HFF-Myc (cell line): ENCODE data around the gene RIMKLA.
A peak's percentile ranks its signal among the peaks of the same experiment; 100 is the strongest.

Source experiments
- DNase-seq: peaks from one replicate; pipeline ENCODE4 v3.0.0-alpha.2; 2011; ENCODE audit warnings: low read depth; ENCODE audit errors: extremely low read depth
- H3K4me3 ChIP-seq: replicated peaks from 2 replicates; pipeline ENCODE4 v1.5.1; 2011; ENCODE audit warnings: low read depth, mild to moderate bottlenecking, control low read depth, low read length
- TF ChIP-seq, protein P1 (sequence below): IDR thresholded peaks from 2 replicates; pipeline ENCODE4 v1.5.1; 2012; ENCODE audit warnings: mild to moderate bottlenecking, low read depth, low read length, control low read depth; ENCODE audit errors: missing control alignments

RIMKLA gene

DNA sequence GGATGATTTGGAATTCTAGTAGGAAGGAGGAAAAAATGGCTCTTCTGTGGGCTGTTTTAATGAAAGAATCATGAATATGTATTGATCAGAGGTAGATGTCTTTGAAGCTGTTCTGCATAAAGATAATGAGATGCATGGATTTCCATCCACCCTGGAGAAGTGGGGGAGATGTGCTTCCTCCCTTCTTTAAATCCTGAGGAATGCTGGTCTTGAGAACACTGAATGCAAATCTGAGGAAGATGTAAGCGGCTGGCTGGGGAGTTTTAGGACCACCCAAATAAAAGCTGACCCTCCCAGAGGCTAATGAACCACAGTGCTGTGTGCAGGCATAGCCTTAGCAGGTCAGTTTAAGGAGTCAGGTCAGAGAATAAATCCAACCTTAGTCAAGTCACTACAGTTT, 37.9 kb downstream of the RIMKLA start:
- DNase-seq = no peak
- TF ChIP-seq, protein P1, sequence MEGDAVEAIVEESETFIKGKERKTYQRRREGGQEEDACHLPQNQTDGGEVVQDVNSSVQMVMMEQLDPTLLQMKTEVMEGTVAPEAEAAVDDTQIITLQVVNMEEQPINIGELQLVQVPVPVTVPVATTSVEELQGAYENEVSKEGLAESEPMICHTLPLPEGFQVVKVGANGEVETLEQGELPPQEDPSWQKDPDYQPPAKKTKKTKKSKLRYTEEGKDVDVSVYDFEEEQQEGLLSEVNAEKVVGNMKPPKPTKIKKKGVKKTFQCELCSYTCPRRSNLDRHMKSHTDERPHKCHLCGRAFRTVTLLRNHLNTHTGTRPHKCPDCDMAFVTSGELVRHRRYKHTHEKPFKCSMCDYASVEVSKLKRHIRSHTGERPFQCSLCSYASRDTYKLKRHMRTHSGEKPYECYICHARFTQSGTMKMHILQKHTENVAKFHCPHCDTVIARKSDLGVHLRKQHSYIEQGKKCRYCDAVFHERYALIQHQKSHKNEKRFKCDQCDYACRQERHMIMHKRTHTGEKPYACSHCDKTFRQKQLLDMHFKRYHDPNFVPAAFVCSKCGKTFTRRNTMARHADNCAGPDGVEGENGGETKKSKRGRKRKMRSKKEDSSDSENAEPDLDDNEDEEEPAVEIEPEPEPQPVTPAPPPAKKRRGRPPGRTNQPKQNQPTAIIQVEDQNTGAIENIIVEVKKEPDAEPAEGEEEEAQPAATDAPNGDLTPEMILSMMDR = no peak
- H3K4me3 ChIP-seq = no peak overlapping the region

DNA sequence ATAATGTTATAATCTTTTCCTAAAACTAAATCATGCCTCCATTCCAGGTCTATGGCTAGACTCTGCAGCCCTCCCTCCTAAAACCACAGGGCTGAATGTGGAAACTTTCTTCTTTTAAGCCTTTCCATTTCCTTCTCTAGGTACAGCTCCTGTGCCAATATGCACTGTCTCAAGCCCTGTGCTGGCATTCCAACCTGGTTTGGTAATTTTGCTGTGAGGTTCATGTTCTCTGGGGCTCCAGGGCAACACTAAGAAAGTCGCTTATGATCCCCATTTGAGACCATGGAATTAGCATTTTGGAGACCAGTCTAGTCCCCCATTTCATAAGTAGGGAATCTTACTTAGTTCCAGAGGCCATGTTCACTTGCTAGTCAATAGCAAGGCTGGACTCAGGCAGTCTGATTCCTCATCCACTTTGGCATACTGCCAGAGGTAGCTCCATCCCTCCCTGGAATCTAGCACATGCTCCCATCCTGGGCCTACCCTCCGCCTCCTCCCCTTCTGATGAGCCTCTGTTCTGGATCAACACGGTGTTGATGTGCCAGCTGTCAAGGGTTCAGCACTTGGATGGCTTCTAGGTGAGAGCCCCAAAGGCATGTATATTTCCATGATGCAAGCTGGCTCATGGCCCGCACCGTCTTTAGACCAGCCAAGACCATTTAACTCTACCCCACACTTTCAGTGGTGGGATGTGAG, 38.7 kb downstream of the RIMKLA start:
- no peak for DNase-seq
- TF ChIP-seq, protein P1 = no peak

DNA sequence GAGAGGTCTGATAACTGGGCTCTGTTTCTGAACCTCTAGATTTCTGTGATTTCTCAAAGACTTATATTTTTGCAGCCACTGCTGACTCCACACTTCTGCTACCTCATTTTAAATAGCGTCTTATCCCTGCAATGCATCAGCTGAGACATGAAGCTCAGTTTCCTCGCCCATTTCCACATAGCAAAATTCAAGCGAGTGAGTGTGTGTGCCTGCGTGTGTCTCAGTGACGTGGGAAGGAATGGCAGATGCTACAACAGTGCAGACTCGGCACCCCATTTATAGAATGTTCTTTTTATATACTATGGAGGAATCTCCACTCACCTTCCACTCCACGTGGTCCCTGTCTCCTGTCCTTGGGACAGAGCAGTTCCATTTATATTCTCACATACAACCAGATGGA, 39.5 kb downstream of the RIMKLA start:
- TF ChIP-seq, protein P1 = no peak

More for the DNA sequence above, 38.7 kb downstream of the RIMKLA start:
- no peak overlapping the region for H3K4me3 ChIP-seq

DNA sequence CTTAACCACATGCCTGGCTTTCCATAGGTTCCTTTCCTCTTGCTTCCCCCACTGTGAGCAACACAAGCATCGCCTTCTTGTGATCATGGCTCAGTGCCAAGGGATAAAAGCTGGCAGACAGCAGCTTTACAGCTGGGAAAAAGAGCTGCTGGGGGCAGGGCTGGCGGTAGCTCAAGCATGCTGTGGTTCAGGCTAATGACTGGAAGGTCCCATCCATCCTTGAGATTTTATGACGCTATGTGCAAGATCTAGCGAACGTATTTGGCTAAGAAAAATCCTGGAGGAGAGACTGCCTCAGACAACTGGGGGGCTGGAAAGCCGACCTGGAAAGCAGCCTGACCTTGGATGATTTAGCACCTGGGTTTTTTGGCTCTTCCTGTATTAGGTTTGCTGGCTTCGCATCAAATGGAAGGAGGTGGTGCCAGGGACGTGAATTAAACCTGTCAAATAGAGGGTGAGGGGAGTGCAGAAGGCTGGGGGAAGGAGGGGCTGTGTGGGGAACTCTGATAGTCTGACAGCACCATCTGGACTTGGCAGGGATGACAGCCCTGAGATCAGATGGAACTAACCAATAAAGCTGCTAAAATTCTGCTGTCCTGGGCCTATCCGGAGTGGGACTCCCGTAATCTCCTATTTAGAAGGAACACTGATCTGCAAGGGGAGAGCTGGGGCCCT, 40.5 kb downstream of the RIMKLA start:
- no peak overlapping the region for H3K4me3 ChIP-seq
- TF ChIP-seq, protein P1 = no peak
- DNase-seq = peak; percentile 32

More for the DNA sequence above, 39.5 kb downstream of the RIMKLA start:
- no peak for DNase-seq
- H3K4me3 ChIP-seq = no peak overlapping the region

DNA sequence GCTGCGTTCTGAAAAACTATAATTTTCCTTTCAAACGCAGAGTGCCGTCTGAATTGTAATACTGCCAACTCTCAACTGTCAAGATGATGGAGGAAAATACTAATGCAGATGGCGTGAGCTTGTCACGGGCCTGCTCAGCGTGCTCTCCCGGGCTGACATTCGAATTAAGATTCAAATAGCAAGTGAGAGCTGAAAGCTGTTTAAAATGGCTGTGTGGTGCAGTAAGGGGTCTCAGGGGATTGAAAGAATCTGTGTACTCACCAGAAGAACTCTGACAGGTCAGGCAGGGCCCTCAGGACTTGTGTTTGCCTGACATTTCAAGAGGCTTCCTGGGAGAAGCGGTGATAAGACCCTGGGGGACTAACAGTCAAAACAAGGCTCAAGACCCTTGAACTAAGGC, 42.1 kb downstream of the RIMKLA start:
- no peak for DNase-seq
- H3K4me3 ChIP-seq = no peak overlapping the region
- TF ChIP-seq, protein P1 = no peak

DNA sequence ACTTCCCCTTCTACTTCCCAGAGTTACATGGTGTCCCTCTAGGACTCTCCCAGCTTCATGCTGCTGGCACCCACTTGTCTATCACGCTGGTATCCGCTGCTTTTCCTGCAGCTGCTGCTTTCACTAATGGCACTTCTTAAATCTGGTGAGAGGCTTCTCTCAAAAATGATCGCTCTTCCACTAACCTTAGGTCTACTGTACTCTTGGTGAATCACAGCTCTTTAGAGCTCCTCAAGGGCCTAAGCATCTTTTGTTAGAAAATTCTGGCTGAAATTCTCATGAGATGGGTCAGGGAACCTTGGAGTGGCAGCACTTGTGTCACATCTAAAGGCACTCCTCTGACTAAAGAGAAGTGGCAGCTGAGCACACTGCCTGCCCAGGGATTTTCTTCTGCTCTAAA, 43.1 kb downstream of the RIMKLA start:
- H3K4me3 ChIP-seq = no peak overlapping the region
- no peak for DNase-seq
- TF ChIP-seq, protein P1 = no peak
